H1 (cell line): ENCODE data around the gene KCNQ1OT1. TPM values are rescaled to one million over a fixed set of nuclear protein-coding genes. Genes with fewer than 3 reads are reported as not detected.

ENCODE experiments used
- CTCF ChIA-PET: fragments of 300-600 bp; sonication (Branson Sonifier 250); formaldehyde crosslinking; loops from one replicate; lab custom pipeline; 2021; ENCODE audit not compliant: partially characterized antibody; lab: Charles Lee
- POLR2A ChIA-PET: fragments of 300-600 bp; sonication (Branson Sonifier 250); formaldehyde crosslinking; loops from one replicate; lab custom pipeline; 2021; ENCODE audit warnings: inconsistent platforms; ENCODE audit not compliant: partially characterized antibody; lab: Charles Lee
- DNase-seq, 2 experiments: peaks; one replicate each; pipeline versions ENCODE4 v3.0.0 to v3.0.0-alpha.2; 2010 to 2022; ENCODE audit warnings: low spot score in 2 of 2, low read depth in 1 of 2, mixed read lengths in 1 of 2
- FAIRE-seq: peaks from 2 replicates; lab custom pipeline; 2011; peaks lifted over from hg19 to GRCh38; lab: Jason Lieb, UNC
- H2AFZ ChIP-seq: 2 replicates; pipeline ENCODE4 v1.8.1; 2012; ENCODE audit warnings: low read length, inconsistent platforms
- H2AK5ac ChIP-seq: 2 replicates; pipeline ENCODE4 v1.6.1; 2013; ENCODE audit warnings: low read depth, low read length
- H2BK120ac ChIP-seq: replicated peaks from 2 replicates; pipeline ENCODE3; 2013; ENCODE audit warnings: low read depth, low read length, inconsistent platforms
- H2BK12ac ChIP-seq: 2 replicates; pipeline ENCODE4 v1.6.1; 2013; ENCODE audit warnings: low read depth, low read length
- H2BK15ac ChIP-seq: 2 replicates; pipeline ENCODE4 v1.6.1; 2013; ENCODE audit warnings: low read length
- H2BK20ac ChIP-seq: 2 replicates; pipeline ENCODE4 v1.6.1; 2013; ENCODE audit warnings: low read length
- H2BK5ac ChIP-seq: 2 replicates; pipeline ENCODE4 v1.6.1; 2013; ENCODE audit warnings: low read depth, low read length
- H3K14ac ChIP-seq: 2 replicates; pipeline ENCODE4 v1.6.1; 2013; ENCODE audit warnings: inconsistent platforms; ENCODE audit not compliant: insufficient read length
- H3K18ac ChIP-seq: 2 replicates; pipeline ENCODE4 v1.6.1; 2013; ENCODE audit warnings: low read length; ENCODE audit errors: extremely low read depth
- H3K23ac ChIP-seq: 2 replicates; pipeline ENCODE4 v1.6.1; 2013; ENCODE audit warnings: inconsistent platforms; ENCODE audit not compliant: insufficient read length
- H3K23me2 ChIP-seq: 2 replicates; pipeline ENCODE4 v1.6.1; 2013; ENCODE audit warnings: low read depth, low read length
- H3K27ac ChIP-seq: 2 replicates; pipeline ENCODE4 v1.6.1; 2011; ENCODE audit warnings: low read depth, low read length, inconsistent platforms
- H3K27me3 ChIP-seq, 4 experiments: replicated peaks in 1 of 4; 1 replicate in 1 of 4; 2 replicates in 3 of 4; pipeline versions ENCODE4 v1.6.1 to v1.8.1; 2011 to 2013; ENCODE audit warnings: low read length in 3 of 4, mild to moderate bottlenecking in 3 of 4, inconsistent platforms in 2 of 4, mixed read lengths in 2 of 4, moderate library complexity in 1 of 4; ENCODE audit not compliant: control insufficient read depth in 3 of 4, insufficient read depth in 3 of 4; ENCODE audit errors: extremely low read depth in 1 of 4
- H3K36me3 ChIP-seq, 4 experiments: 2 replicates each; pipeline versions ENCODE4 v1.6.1 to v1.8.1; 2011 to 2013; ENCODE audit warnings: mild to moderate bottlenecking in 4 of 4, low read length in 3 of 4, moderate library complexity in 2 of 4, control low read depth in 1 of 4, inconsistent platforms in 1 of 4; ENCODE audit not compliant: insufficient read depth in 4 of 4, control insufficient read depth in 2 of 4
- H3K4ac ChIP-seq: replicated peaks from 2 replicates; pipeline ENCODE3; 2013; ENCODE audit warnings: low read length, low read depth, mixed read lengths, inconsistent platforms; ENCODE audit not compliant: insufficient read length
- H3K4me1 ChIP-seq, 4 experiments: replicated peaks in 1 of 4; 1 replicate in 1 of 4; 2 replicates in 3 of 4; pipeline versions ENCODE4 v1.6.1 to v1.8.1; 2011 to 2013; ENCODE audit warnings: low read length in 3 of 4, inconsistent platforms in 2 of 4, mixed read lengths in 1 of 4; ENCODE audit not compliant: insufficient read depth in 4 of 4, control insufficient read depth in 3 of 4
- H3K4me2 ChIP-seq, 2 experiments: 2 replicates each; pipeline versions ENCODE4 v1.6.1 to v1.8.1; 2011 to 2013; ENCODE audit warnings: low read depth in 2 of 2, low read length in 2 of 2, control low read depth in 1 of 2, inconsistent platforms in 1 of 2, mild to moderate bottlenecking in 1 of 2; ENCODE audit not compliant: insufficient read depth in 1 of 2
- H3K4me3 ChIP-seq, 4 experiments: fragments of 200-600, 300-600 bp in 1 of 4; sonication (generic), shearing (Covaris generic), sonication (Bioruptor Twin) in 1 of 4; 2 replicates each; pipeline versions ENCODE4 v1.5.1 to v1.8.1; 2011 to 2016; ENCODE audit warnings: low read length in 4 of 4, low read depth in 3 of 4, control low read depth in 2 of 4, inconsistent platforms in 2 of 4, mild to moderate bottlenecking in 2 of 4, mixed read lengths in 1 of 4, moderate library complexity in 1 of 4; ENCODE audit not compliant: insufficient read depth in 2 of 4; ENCODE audit errors: extremely low read depth in 1 of 4
- H3K56ac ChIP-seq: replicated peaks from 2 replicates; pipeline ENCODE3; 2013; ENCODE audit warnings: low read depth, mild to moderate bottlenecking, mixed read lengths, low read length, inconsistent platforms; ENCODE audit not compliant: insufficient read length
- H3K79me1 ChIP-seq: 2 replicates; pipeline ENCODE4 v1.6.1; 2013; ENCODE audit warnings: low read depth, low read length, control low read depth
- H3K79me2 ChIP-seq, 2 experiments: 2 replicates each; pipeline versions ENCODE4 v1.6.1 to v1.8.1; 2012 to 2013; ENCODE audit warnings: low read length in 2 of 2, mild to moderate bottlenecking in 2 of 2, inconsistent platforms in 1 of 2; ENCODE audit not compliant: insufficient read depth in 2 of 2, control insufficient read depth in 1 of 2
- H3K9ac ChIP-seq, 4 experiments: replicated peaks in 1 of 4; 1 replicate in 1 of 4; 2 replicates in 3 of 4; pipeline versions ENCODE4 v1.6.1 to v1.8.1; 2011 to 2013; ENCODE audit warnings: low read depth in 3 of 4, low read length in 3 of 4, control low read depth in 2 of 4, mild to moderate bottlenecking in 2 of 4, moderate library complexity in 2 of 4, inconsistent platforms in 1 of 4; ENCODE audit errors: extremely low read depth in 1 of 4
- H3K9me3 ChIP-seq, 2 experiments: 2 replicates each; pipeline versions ENCODE4 v1.6.1 to v1.8.1; 2012 to 2013; ENCODE audit warnings: mild to moderate bottlenecking in 2 of 2, moderate library complexity in 2 of 2, control low read depth in 1 of 2, inconsistent platforms in 1 of 2, low read depth in 1 of 2, low read length in 1 of 2, mixed read lengths in 1 of 2; ENCODE audit not compliant: insufficient read depth in 2 of 2
- H4K20me1 ChIP-seq, 2 experiments: replicated peaks in 1 of 2; 2 replicates each; pipeline versions ENCODE3 to v1.8.1; 2011 to 2013; ENCODE audit warnings: inconsistent platforms in 2 of 2, low read length in 2 of 2, mild to moderate bottlenecking in 1 of 2; ENCODE audit not compliant: insufficient read depth in 2 of 2, control insufficient read depth in 1 of 2
- H4K5ac ChIP-seq: 2 replicates; pipeline ENCODE4 v1.6.1; 2013; ENCODE audit warnings: low read length, low read depth, mixed read lengths, inconsistent platforms; ENCODE audit not compliant: insufficient read length
- H4K8ac ChIP-seq: 2 replicates; pipeline ENCODE4 v1.8.0; 2013; ENCODE audit warnings: mild to moderate bottlenecking, moderate library complexity, low read length, inconsistent platforms; ENCODE audit not compliant: insufficient read depth; ENCODE audit errors: extremely low read depth
- H4K91ac ChIP-seq: replicated peaks from 2 replicates; pipeline ENCODE3; 2013; ENCODE audit warnings: low read length, mixed read lengths, inconsistent platforms; ENCODE audit not compliant: insufficient read length
- CBX5 ChIP-seq: fragments of 300-800, 300-1000 bp; sonication (generic); IDR thresholded peaks from 2 replicates; pipeline ENCODE4 v1.7.1; 2016; ENCODE audit warnings: antibody characterized with exemption, low read length, low read depth
- CEBPB ChIP-seq: IDR thresholded peaks from 2 replicates; pipeline ENCODE4 v1.6.1; 2012; ENCODE audit warnings: low read depth, low read length
- CREB1 ChIP-seq: IDR thresholded peaks from 2 replicates; pipeline ENCODE4 v1.6.1; 2012; ENCODE audit warnings: inconsistent platforms
- CTBP2 ChIP-seq: IDR thresholded peaks from 2 replicates; pipeline ENCODE4 v1.7.0; 2011; ENCODE audit warnings: borderline replicate concordance, mild to moderate bottlenecking, moderate library complexity, mixed read lengths, low read length; ENCODE audit not compliant: insufficient read depth, insufficient read length
- FOSL1 ChIP-seq: IDR thresholded peaks from 2 replicates; pipeline ENCODE4 v1.6.1; 2011; ENCODE audit warnings: mild to moderate bottlenecking, low read depth, low read length, moderate library complexity; ENCODE audit not compliant: insufficient read depth
- KDM5A ChIP-seq: fragments of 200-600 bp; IDR thresholded peaks from 2 replicates; pipeline ENCODE4 v1.7.1; 2012; ENCODE audit warnings: mild to moderate bottlenecking, low read length, inconsistent platforms, mixed read lengths
- MAFK ChIP-seq: IDR thresholded peaks from 2 replicates; pipeline ENCODE4 v1.6.1; 2012; ENCODE audit warnings: low read depth, mild to moderate bottlenecking, improper control_type of control experiment, low read length
- RFX5 ChIP-seq: IDR thresholded peaks from 2 replicates; pipeline ENCODE4 v1.6.1; 2011; ENCODE audit warnings: low read depth, low read length, improper control_type of control experiment, borderline replicate concordance
- SRF ChIP-seq: IDR thresholded peaks from 2 replicates; pipeline ENCODE4 v1.6.1; 2011; ENCODE audit warnings: mild to moderate bottlenecking, low read depth, low read length, moderate library complexity
- WGBS, 2 experiments: shearing (Covaris generic) in 1 of 2; methylation state at CpG; one replicate each; pipeline versions ENCODE4 v1.1.6 to v1.1.7; 2013 to 2015; ENCODE audit warnings: low lambda C conversion rate in 2 of 2, mixed read lengths in 2 of 2, inconsistent platforms in 1 of 2, low coverage in 1 of 2, missing lambda C conversion rate in 1 of 2; ENCODE audit not compliant: insufficient replicate concordance in 2 of 2, insufficient coverage in 1 of 2, insufficient read length in 1 of 2; ENCODE audit errors: extremely low coverage in 1 of 2, missing lambda C conversion rate in 1 of 2; 5-methylcytosine and 5-hydroxymethylcytosine counted together
- polyA plus RNA-seq, 7 experiments: library from polyadenylated mRNA; depleted of rRNA in 3 of 7; stranded (reverse) in 5 of 7; unstranded in 2 of 7; fragments of >200 nt in 5 of 7; fragments of 200-250 nt in 2 of 7; gene quantifications; 1 replicate in 5 of 7; 2 replicates in 1 of 7; 4 replicates in 1 of 7; pipeline versions ENCODE4 v1.2.1 to v1.2.3, GENCODE V29; 2011 to 2013; ENCODE audit warnings: missing spikeins in 2 of 7, mixed read lengths in 2 of 7
- total RNA-seq: library from RNA; stranded (reverse); fragmentation: NEBNext Ultra II Directional; extraction: Animal tissue kit (Norgen Biotek cat#: 25700); gene quantifications from 2 replicates; pipeline ENCODE4 v1.2.1, GENCODE V29; 2021
- TF ChIP-seq, protein P1 (sequence below), 3 experiments: IDR thresholded peaks; 1 replicate in 2 of 3; 2 replicates in 1 of 3; pipeline versions ENCODE4 v1.5.1 to v1.6.1; 2011; ENCODE audit warnings: low read length in 3 of 3, mild to moderate bottlenecking in 3 of 3, inconsistent platforms in 2 of 3, low read depth in 1 of 3, moderate library complexity in 1 of 3; ENCODE audit not compliant: insufficient read depth in 1 of 3; ENCODE audit errors: control extremely low read depth in 1 of 3

Gene KCNQ1OT1
- total and polyA plus RNA-seq, 2 of the 8 experiments (the other 6 are each of a cell fraction or from before 2014, with no cell fraction given) = 0.21 to 1.2 TPM

- Histone ChIP-seq H3K9ac (no peak overlapping the region), H3K27me3 (peaks cover 12 to 67% (median 47%) of the 10 kb centered on the region in 4 experiments), H2BK12ac (no peak overlapping the region), H4K91ac (no peak overlapping the region), H3K9me3 (peaks cover 86 to 92% of the 10 kb centered on the region in 2 experiments), H2BK5ac (no peak overlapping the region), H2AK5ac (no peak overlapping the region), H3K4me1 (no peaks in the 10 kb centered on the region), H3K4ac (no peak overlapping the region), H3K4me3 (no peak overlapping the region), H3K14ac (no peak overlapping the region), H2AFZ (no peak overlapping the region), H2BK15ac (no peak overlapping the region), H3K18ac (no peak overlapping the region), H3K79me2 (no peaks in the 10 kb centered on the region), H3K4me2 (no peak overlapping the region), H4K8ac (no peak overlapping the region), H2BK20ac (no peak overlapping the region), H4K20me1 (no peaks in the 10 kb centered on the region), H3K27ac (no peak overlapping the region), H4K5ac (no peak overlapping the region), H3K23me2 (no peaks in the 10 kb centered on the region), H3K79me1 (no peaks in the 10 kb centered on the region), H2BK120ac (no peak overlapping the region), H3K36me3 (peaks cover 0 to 10% (median 0%) of the 10 kb centered on the region in 4 experiments; a peak in 1 of 8 replicates), H3K56ac (no peak overlapping the region), H3K23ac (no peak overlapping the region)
- ChIA-PET POLR2A (interaction anchor here (1.0 to 1.2 kb wide), 2 partner anchors 11 to 231 kb away, joined by 3 to 4 read pairs; partner anchors contain the start of gene CDKN1C), CTCF (interaction anchor here (0.6 to 2.1 kb wide), 11 partner anchors 18 to 238 kb away, joined by 3 to 7 read pairs (median 3); no protein-coding TSS in a partner anchor)
- no peak for DNase-seq
- no peak for FAIRE-seq
- WGBS, 2 experiments = 94% methylated on average over 14 of the region's 16 CpGs; no CpG with 5 or more reads in 1 of the 2 experiments
- TF ChIP-seq CBX5 (no peak), KDM5A (no peak), MAFK (no peak), RFX5 (no peak), CTBP2 (no peak), CEBPB (no peak), FOSL1 (no peak), CREB1 (no peak), SRF (no peak)
- TF ChIP-seq, protein P1, sequence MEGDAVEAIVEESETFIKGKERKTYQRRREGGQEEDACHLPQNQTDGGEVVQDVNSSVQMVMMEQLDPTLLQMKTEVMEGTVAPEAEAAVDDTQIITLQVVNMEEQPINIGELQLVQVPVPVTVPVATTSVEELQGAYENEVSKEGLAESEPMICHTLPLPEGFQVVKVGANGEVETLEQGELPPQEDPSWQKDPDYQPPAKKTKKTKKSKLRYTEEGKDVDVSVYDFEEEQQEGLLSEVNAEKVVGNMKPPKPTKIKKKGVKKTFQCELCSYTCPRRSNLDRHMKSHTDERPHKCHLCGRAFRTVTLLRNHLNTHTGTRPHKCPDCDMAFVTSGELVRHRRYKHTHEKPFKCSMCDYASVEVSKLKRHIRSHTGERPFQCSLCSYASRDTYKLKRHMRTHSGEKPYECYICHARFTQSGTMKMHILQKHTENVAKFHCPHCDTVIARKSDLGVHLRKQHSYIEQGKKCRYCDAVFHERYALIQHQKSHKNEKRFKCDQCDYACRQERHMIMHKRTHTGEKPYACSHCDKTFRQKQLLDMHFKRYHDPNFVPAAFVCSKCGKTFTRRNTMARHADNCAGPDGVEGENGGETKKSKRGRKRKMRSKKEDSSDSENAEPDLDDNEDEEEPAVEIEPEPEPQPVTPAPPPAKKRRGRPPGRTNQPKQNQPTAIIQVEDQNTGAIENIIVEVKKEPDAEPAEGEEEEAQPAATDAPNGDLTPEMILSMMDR (IDR thresholded peaks at IDR 0.05; ENCODE audit: control extremely low read depth in 1 of 3, insufficient read depth in 1 of 3, low read depth in 1 of 3, low read length in 3 of 3) = no peak
Measured at GRCh38 chr11:2653930-2654739, 45.7 kb downstream of the KCNQ1OT1 start.
